SK-N-SH treated with all-trans-retinoic acid at 6 μM for 48 hours (cell line): ENCODE measurements around the gene LARGE1.

Source experiments
- ATAC-seq: fragments of 200-7000 bp; cut with Tn5 transposase; 3 replicates; pipeline ENCODE4 v1.9.1; 2020; ENCODE audit warnings: mild to moderate bottlenecking, moderate library complexity
- ARNTL ChIP-seq: fragments of 450-650 bp; formaldehyde crosslinking; IDR thresholded peaks from 2 replicates; pipeline ENCODE4 v1.5.0; 2020; ENCODE audit warnings: low read depth, mild to moderate bottlenecking, moderate library complexity, borderline replicate concordance
- BACH2 ChIP-seq: fragments of 250-450 bp; sonication (Bioruptor Pico); IDR thresholded peaks from 2 replicates; pipeline ENCODE4 v1.9.0; 2021; ENCODE audit warnings: mild to moderate bottlenecking, borderline replicate concordance
- CSDC2 ChIP-seq: fragments of 250-450 bp; sonication (Bioruptor Pico); IDR thresholded peaks from 2 replicates; pipeline ENCODE4 v1.5.0; 2020; ENCODE audit warnings: mild to moderate bottlenecking, moderate library complexity
- CSRNP3 ChIP-seq: fragments of 250-450 bp; sonication (Bioruptor Pico); IDR thresholded peaks from 2 replicates; pipeline ENCODE4 v1.5.1; 2021; ENCODE audit warnings: mild to moderate bottlenecking, moderate library complexity
- ESRRG ChIP-seq: fragments of 250-450 bp; sonication (Bioruptor Pico); IDR thresholded peaks from 2 replicates; pipeline ENCODE4 v1.6.1; 2021; ENCODE audit warnings: mild to moderate bottlenecking
- GLIS3 ChIP-seq: fragments of 250-450 bp; sonication (Bioruptor Pico); IDR thresholded peaks from 2 replicates; pipeline ENCODE4 v1.5.0; 2020; ENCODE audit warnings: mild to moderate bottlenecking, moderate library complexity
- ISL1 ChIP-seq: fragments of 250-450 bp; sonication (Bioruptor Pico); IDR thresholded peaks from 2 replicates; pipeline ENCODE4 v2.1.2; 2022; ENCODE audit warnings: mild to moderate bottlenecking, moderate library complexity
- OSR1 ChIP-seq: fragments of 250-450 bp; sonication (Bioruptor Pico); IDR thresholded peaks from 2 replicates; pipeline ENCODE4 v1.8.0; 2022; ENCODE audit warnings: moderate library complexity, mild to moderate bottlenecking, inconsistent platforms
- PATZ1 ChIP-seq: fragments of 250-450 bp; sonication (Bioruptor Pico); IDR thresholded peaks from 2 replicates; pipeline ENCODE4 v1.8.0; 2020; ENCODE audit warnings: mild to moderate bottlenecking, moderate library complexity, borderline replicate concordance
- POU6F1 ChIP-seq: fragments of 250-450 bp; sonication (Bioruptor Pico); IDR thresholded peaks from 2 replicates; pipeline ENCODE4 v1.8.0; 2021; ENCODE audit warnings: low read depth, mild to moderate bottlenecking, moderate library complexity, borderline replicate concordance
- RARB ChIP-seq: fragments of 250-450 bp; sonication (Bioruptor Pico); IDR thresholded peaks from 2 replicates; pipeline ENCODE4 v1.8.0; 2021; ENCODE audit warnings: mild to moderate bottlenecking, moderate library complexity
- SNAI2 ChIP-seq: fragments of 250-450 bp; sonication (Bioruptor Pico); IDR thresholded peaks from 2 replicates; pipeline ENCODE4 v1.5.0; 2020; ENCODE audit warnings: mild to moderate bottlenecking, moderate library complexity
- TCF4 ChIP-seq: fragments of 250-450 bp; sonication (Bioruptor Pico); IDR thresholded peaks from 2 replicates; pipeline ENCODE4 v1.8.0; 2021; ENCODE audit warnings: mild to moderate bottlenecking, moderate library complexity, borderline replicate concordance
- TOX ChIP-seq: fragments of 250-450 bp; sonication (Bioruptor Pico); IDR thresholded peaks from 2 replicates; pipeline ENCODE4 v1.8.0; 2021; ENCODE audit warnings: mild to moderate bottlenecking, moderate library complexity, borderline replicate concordance
- TSHZ2 ChIP-seq: fragments of 250-450 bp; sonication (Bioruptor Pico); IDR thresholded peaks from 2 replicates; pipeline ENCODE4 v1.5.0; 2020; ENCODE audit warnings: mild to moderate bottlenecking, moderate library complexity
- ZFP3 ChIP-seq: fragments of 250-450 bp; sonication (Bioruptor Pico); IDR thresholded peaks from 2 replicates; pipeline ENCODE4 v1.5.0; 2020; ENCODE audit warnings: mild to moderate bottlenecking, moderate library complexity
- ZFP30 ChIP-seq: fragments of 450-650 bp; formaldehyde crosslinking; IDR thresholded peaks from 2 replicates; pipeline ENCODE4 v1.5.0; 2022; ENCODE audit warnings: mild to moderate bottlenecking, moderate library complexity
- ZNF565 ChIP-seq: fragments of 450-650 bp; formaldehyde crosslinking; conservative IDR thresholded peaks from 2 replicates; pipeline ENCODE4 v1.5.0; 2020; ENCODE audit warnings: low read depth, mild to moderate bottlenecking, moderate library complexity
- ZNF70 ChIP-seq: fragments of 450-650 bp; formaldehyde crosslinking; IDR thresholded peaks from 2 replicates; pipeline ENCODE4 v1.5.0; 2020; ENCODE audit warnings: mild to moderate bottlenecking, moderate library complexity
- ZNF8 ChIP-seq: fragments of 450-650 bp; formaldehyde crosslinking; IDR thresholded peaks from 2 replicates; pipeline ENCODE4 v1.5.0; 2020; ENCODE audit warnings: mild to moderate bottlenecking, moderate library complexity

LARGE1 gene

GRCh38 chr22:33575041-33575440 is 345.2 kb downstream of the LARGE1 start:
- TF ChIP-seq CSDC2 (CRISPR knock-in tag), result no peak
- no peak for TF ChIP-seq PATZ1 (CRISPR knock-in tag)
- no peak for TF ChIP-seq ZNF565 (CRISPR knock-in tag)
- no peak for TF ChIP-seq TOX (CRISPR knock-in tag)
- no peak for TF ChIP-seq ZFP30 (CRISPR knock-in tag)
- TF ChIP-seq ZNF70, result no peak
- no peak for TF ChIP-seq SNAI2 (CRISPR knock-in tag)
- no peak for TF ChIP-seq BACH2
- TF ChIP-seq POU6F1 (CRISPR knock-in tag), result no peak
- no peak for TF ChIP-seq RARB (CRISPR knock-in tag)
- no peak for TF ChIP-seq GLIS3 (CRISPR knock-in tag)
- TF ChIP-seq CSRNP3 (CRISPR knock-in tag), result no peak
- TF ChIP-seq ARNTL (CRISPR knock-in tag), result no peak
- no peak for TF ChIP-seq OSR1
- no peak for TF ChIP-seq TSHZ2 (CRISPR knock-in tag)
- ATAC-seq, result no peak

- no peak for ATAC-seq
- TF ChIP-seq BACH2, result no peak
- no peak for TF ChIP-seq TCF4
- no peak for TF ChIP-seq TOX (CRISPR knock-in tag)
- TF ChIP-seq ISL1 (CRISPR knock-in tag), result no peak
- no peak for TF ChIP-seq CSDC2 (CRISPR knock-in tag)
Observed at GRCh38 chr22:33573479-33573878, 346.8 kb downstream of the LARGE1 start.

- ATAC-seq, result no peak
- TF ChIP-seq CSDC2 (CRISPR knock-in tag) (no peak), TCF4 (no peak), ZFP30 (CRISPR knock-in tag) (no peak), ZFP3 (CRISPR knock-in tag) (no peak), BACH2 (no peak), ZNF70 (no peak)
Observed at GRCh38 chr22:33572086-33572485, 348.2 kb downstream of the LARGE1 start.

- ATAC-seq, result no peak
Observed at GRCh38 chr22:33570110-33570509, 350.2 kb downstream of the LARGE1 start.

GRCh38 chr22:33569559-33569958 is 350.7 kb downstream of the LARGE1 start:
- TF ChIP-seq BACH2 (no peak), CSDC2 (CRISPR knock-in tag) (no peak), ZNF8 (CRISPR knock-in tag) (no peak), ISL1 (CRISPR knock-in tag) (no peak), POU6F1 (CRISPR knock-in tag) (no peak), GLIS3 (CRISPR knock-in tag) (no peak), CSRNP3 (CRISPR knock-in tag) (no peak), ZNF70 (no peak), ZFP3 (CRISPR knock-in tag) (no peak), TCF4 (no peak), ESRRG (CRISPR knock-in tag) (no peak), TOX (CRISPR knock-in tag) (no peak)
- no peak for ATAC-seq

More at GRCh38 chr22:33570110-33570509, 350.2 kb downstream of the LARGE1 start:
- TF ChIP-seq OSR1 (no peak), ZFP30 (CRISPR knock-in tag) (no peak)
